PC-3 (cell line): ENCODE results near the gene GIPC1. TPM values are rescaled to one million over a fixed set of nuclear protein-coding genes. Genes with fewer than 3 reads are reported as not detected.
A peak's percentile ranks its signal among the peaks of the same experiment; 100 is the strongest.

Experiments used
- ATAC-seq: fragments of 200-7000 bp; cut with Tn5 transposase; 2 replicates; pipeline ENCODE4 v1.9.1; 2020; ENCODE audit warnings: mild to moderate bottlenecking, moderate library complexity
- BruUV-seq: library from RNA; stranded (reverse); fragments of 400-500 nt; replicated peaks from 2 replicates; lab custom pipeline; 2021; lab: Mats Ljungman, UMichigan
- CTCF ChIA-PET: fragments of 300-600 bp; sonication (Branson Sonifier 250); formaldehyde crosslinking; loops from one replicate; lab custom pipeline; 2022; ENCODE audit warnings: antibody characterized with exemption; lab: Charles Lee
- POLR2A ChIA-PET: fragments of 300-600 bp; sonication (Branson Sonifier 250); formaldehyde crosslinking; loops from one replicate; lab custom pipeline; 2022; ENCODE audit warnings: antibody characterized with exemption; ENCODE audit not compliant: unreplicated experiment; lab: Charles Lee
- DNase-seq: peaks from one replicate; pipeline ENCODE4 v3.0.0-alpha.2; 2015
- H2AFZ ChIP-seq: fragments of 300-600 bp; sonication (generic); 2 replicates; pipeline ENCODE4 v1.6.0; 2016; ENCODE audit warnings: antibody characterized with exemption, low read length
- H3F3A ChIP-seq: fragments of 300-600 bp; sonication (generic); one replicate; pipeline ENCODE4 v1.6.0; 2017; ENCODE audit warnings: antibody characterized with exemption, low read length, control low read depth, mild to moderate bottlenecking; ENCODE audit not compliant: unreplicated experiment
- H3K27ac ChIP-seq: fragments of 300-600 bp; sonication (generic); 2 replicates; pipeline ENCODE4 v1.5.1; 2016; ENCODE audit warnings: mild to moderate bottlenecking, low read length
- H3K27me3 ChIP-seq: fragments of 300-600 bp; sonication (generic); 2 replicates; pipeline ENCODE4 v1.6.1; 2016; ENCODE audit warnings: low read length, mixed read lengths
- H3K36me3 ChIP-seq: fragments of 300-600 bp; sonication (generic); 2 replicates; pipeline ENCODE4 v1.6.1; 2016; ENCODE audit warnings: low read depth, mixed run types, low read length, mixed read lengths
- H3K4me1 ChIP-seq: fragments of 300-600 bp; sonication (generic); 2 replicates; pipeline ENCODE4 v1.5.1; 2016; ENCODE audit warnings: low read length; ENCODE audit not compliant: insufficient read depth
- H3K4me2 ChIP-seq: fragments of 300-600 bp; sonication (generic); 2 replicates; pipeline ENCODE4 v1.6.0; 2016; ENCODE audit warnings: low read length
- H3K4me3 ChIP-seq: fragments of 300-600 bp; sonication (generic); 2 replicates; pipeline ENCODE4 v1.5.1; 2016; ENCODE audit warnings: mild to moderate bottlenecking, low read length, mixed read lengths
- H3K79me2 ChIP-seq: fragments of 300-600 bp; sonication (generic); 2 replicates; pipeline ENCODE4 v1.6.1; 2017; ENCODE audit warnings: low read length, mixed read lengths
- H3K9ac ChIP-seq: fragments of 300-600 bp; sonication (generic); 2 replicates; pipeline ENCODE4 v1.6.0; 2016; ENCODE audit warnings: mild to moderate bottlenecking, low read length
- H3K9me2 ChIP-seq: fragments of 300-600 bp; sonication (generic); replicated peaks from 2 replicates; pipeline ENCODE4 v1.6.1; 2016; ENCODE audit warnings: mixed run types, low read length, mixed read lengths
- H3K9me3 ChIP-seq: fragments of 300-600 bp; sonication (generic); 2 replicates; pipeline ENCODE4 v1.6.1; 2016; ENCODE audit warnings: low read length, mixed read lengths
- H4K20me1 ChIP-seq: fragments of 300-600 bp; sonication (generic); 2 replicates; pipeline ENCODE4 v1.6.1; 2016; ENCODE audit warnings: low read length, mixed read lengths
- CTCF ChIP-seq: fragments of 300-600 bp; sonication (generic); conservative IDR thresholded peaks from 2 replicates; pipeline ENCODE4 v1.5.1; 2017; ENCODE audit warnings: antibody characterized with exemption, low read depth, mild to moderate bottlenecking, low read length
- EZH2 ChIP-seq: fragments of 300-600 bp; sonication (generic); IDR thresholded peaks from one replicate; pipeline ENCODE4 v1.6.1; 2017; ENCODE audit warnings: antibody characterized with exemption, mild to moderate bottlenecking, low read length; ENCODE audit not compliant: unreplicated experiment
- EZH2phosphoT487 ChIP-seq: fragments of 300-600 bp; sonication (generic); IDR thresholded peaks from 2 replicates; pipeline ENCODE4 v1.6.1; 2018; ENCODE audit warnings: mild to moderate bottlenecking, antibody characterized with exemption, low read length, borderline replicate concordance
- intact Hi-C: fragments of 100-400 bp; cut with micrococcal nuclease; formaldehyde crosslinking; loops from 2 replicates; pipeline ENCODE4 v1.9.0; 2023
- total RNA-seq: library from RNA; depleted of rRNA; stranded (reverse); fragments of >200 nt; gene quantifications from 2 replicates; pipeline ENCODE4 v1.2.3, GENCODE V29; 2014

Gene GIPC1
- total RNA-seq, 1 experiment from 2014 or later: 538 TPM

GRCh38 chr19:14475251-14476073 is 20.5 kb downstream of the GIPC1 start, which contains the start of gene PTGER1:
Gene PTGER1, minus strand, starts transcription at chr19:14475354. Its CDS starts 1,034 bp downstream, at chr19:14474320.
- H3K79me2 ChIP-seq: no peaks in the 10 kb centered on the region
- intact Hi-C loops: loop anchor here (1.0 to 10.0 kb wide), 3 partner anchors 21 to 341 kb away; partner anchors contain the start of genes ASF1B and GIPC1
- CTCF ChIA-PET: interaction anchor here (0.6 kb wide), 2 partner anchors 50 to 339 kb away, joined by 3 read pairs; partner anchors contain the start of gene ASF1B

GRCh38 chr19:14474827-14475226 is 21.1 kb downstream of the GIPC1 start:
- peak overlapping the region; percentile 78 for H3K4me2 ChIP-seq
- no peaks in the 10 kb centered on the region for H3K9me2 ChIP-seq
- no peak overlapping the region; the same call in 1 of the 2 replicates for H3K9ac ChIP-seq
- no TSS peak for BruUV-seq
- DNase-seq: no peak
- peaks cover 29% of the 10 kb centered on the region for H3K4me1 ChIP-seq
- H3K27ac ChIP-seq: peak overlapping the region; percentile 61; the same call in 1 of the 2 replicates
- ATAC-seq: peak; percentile 0
- H3K36me3 ChIP-seq: peaks cover 23% of the 10 kb centered on the region
- ChIA-PET POLR2A (interaction anchor here (0.5 kb wide), 1 partner anchor 38 kb away, joined by 15 read pairs; no protein-coding TSS in a partner anchor), CTCF (interaction anchor here (0.6 to 0.7 kb wide), 4 partner anchors 10 to 338 kb away, joined by 3 to 7 read pairs (median 4); partner anchors contain the start of gene ASF1B)
- H3K9me3 ChIP-seq: no peaks in the 10 kb centered on the region
- no peaks in the 10 kb centered on the region for H3K27me3 ChIP-seq
- H3F3A ChIP-seq: no peaks in the 10 kb centered on the region
- intact Hi-C loops: loop anchor here (1.0 to 10.0 kb wide), 3 partner anchors 21 to 340 kb away; partner anchors contain the start of genes ASF1B and GIPC1
- no peaks in the 10 kb centered on the region for H4K20me1 ChIP-seq
- no peaks in the 10 kb centered on the region for H3K79me2 ChIP-seq
- H3K4me3 ChIP-seq: peak overlapping the region; percentile 50
- TF ChIP-seq EZH2phosphoT487: no peak
- no peak for TF ChIP-seq EZH2
- no peak for TF ChIP-seq CTCF
- H2AFZ ChIP-seq: peak overlapping the region; percentile 57; the same call in 1 of the 2 replicates

More at GRCh38 chr19:14475251-14476073, 20.5 kb downstream of the GIPC1 start, which contains the start of gene PTGER1:
- Histone ChIP-seq H3K9me3 (no peaks in the 10 kb centered on the region), H3K36me3 (peaks cover 24% of the 10 kb centered on the region), H3K4me3 (peak within 1 kb of the TSS; percentile 50), H3K27me3 (no peaks in the 10 kb centered on the region), H3F3A (no peaks in the 10 kb centered on the region), H3K27ac (peak within 1 kb of the TSS; percentile 61), H2AFZ (peak within 1 kb of the TSS; percentile 57; the same call in 1 of the 2 replicates), H3K9me2 (no peaks in the 10 kb centered on the region), H3K4me2 (peak within 1 kb of the TSS; percentile 78), H4K20me1 (no peaks in the 10 kb centered on the region), H3K4me1 (peaks cover 29% of the 10 kb centered on the region), H3K9ac (peak within 1 kb of the TSS; percentile 47)
- DNase-seq (peak; percentile 68), ATAC-seq (peak; percentile 47)
- POLR2A ChIA-PET: interaction anchor here (0.5 to 0.9 kb wide), 2 partner anchors 37 to 214 kb away, joined by 3 to 15 read pairs; partner anchors contain the start of gene ZNF333
- no peak for TF ChIP-seq EZH2
- TF ChIP-seq EZH2phosphoT487: no peak
- peak; percentile 75 for TF ChIP-seq CTCF
- no TSS peak for BruUV-seq
